Mammary epithelial cell (primary cell): Measurements from ENCODE around the gene TMEM140.

Experiments
- CTCF ChIP-seq, 2 donors: IDR thresholded peaks in 1 of 2; conservative IDR thresholded peaks in 1 of 2; 2 replicates each; pipeline ENCODE4 v1.5.1; 2011 to 2012; ENCODE audit warnings: inconsistent platforms in 2 of 2, low read length in 2 of 2, mild to moderate bottlenecking in 2 of 2, control low read depth in 1 of 2, low read depth in 1 of 2; ENCODE audit not compliant: insufficient read depth in 1 of 2; ENCODE audit errors: extremely low read depth in 1 of 2
- EZH2 ChIP-seq: IDR thresholded peaks from 2 replicates; pipeline ENCODE4 v1.6.1; 2012; ENCODE audit warnings: low read length, inconsistent platforms, borderline replicate concordance

- TF ChIP-seq CTCF (conservative IDR thresholded peaks at IDR 0.05 in 1 of 2, IDR thresholded peaks at IDR 0.05 in 1 of 2; ENCODE audit: extremely low read depth in 1 of 2, insufficient read depth in 1 of 2, low read depth in 1 of 2, low read length in 2 of 2) (no peak), EZH2 (no peak)
Observed at GRCh38 chr7:135117096-135117495, 30.8 kb upstream of the TMEM140 start.
